Loucy (cell line): ENCODE data around the gene MT4.

ENCODE experiments used
- CTCF ChIP-seq: fragments of 200-600 bp; sonication (generic); conservative IDR thresholded peaks from 2 replicates; pipeline ENCODE4 v1.5.1; 2014; ENCODE audit warnings: mild to moderate bottlenecking, antibody characterized with exemption, low read length
- EZH2phosphoT487 ChIP-seq: fragments of 200-600 bp; IDR thresholded peaks from 2 replicates; pipeline ENCODE4 v1.6.1; 2018; ENCODE audit warnings: antibody characterized with exemption, mild to moderate bottlenecking, moderate library complexity, borderline replicate concordance

- no peak for TF ChIP-seq CTCF
- TF ChIP-seq EZH2phosphoT487, result no peak
Measured at GRCh38 chr16:56606476-56607108, 41.7 kb downstream of the MT4 start.
